ENCODE measurements around the gene KLF13. TPM values are rescaled to one million over a fixed set of nuclear protein-coding genes. Genes with fewer than 3 reads are reported as not detected.

Gene KLF13
- total RNA-seq, 1 experiment from 2014 or later: 32.9 TPM

- Histone ChIP-seq H3K4me3 (ENCODE audit: low read length) (peak overlapping the region; percentile 47; the same call in 1 of the 2 replicates), H3K9ac (ENCODE audit: low read length) (peak overlapping the region; percentile 54; the same call in 1 of the 2 replicates), H2AFZ (ENCODE audit: low read length) (no peak overlapping the region), H3K9me3 (ENCODE audit: low read length) (no peaks in the 10 kb centered on the region), H3K27ac (ENCODE audit: low read length) (peak overlapping the region; percentile 89), H3K4me2 (ENCODE audit: low read depth, low read length, poor library complexity, severe bottlenecking) (peak overlapping the region; percentile 71), H3K4me1 (ENCODE audit: low read length) (peaks cover 98% of the 10 kb centered on the region), H3K79me2 (ENCODE audit: low read length) (peaks cover 91% of the 10 kb centered on the region), H3K9me2 (replicated peaks; ENCODE audit: insufficient read depth, low read length) (no peaks in the 10 kb centered on the region), H4K20me1 (ENCODE audit: insufficient read depth, low read depth, low read length) (peaks cover 44% of the 10 kb centered on the region; the same call in 1 of the 2 replicates), H3K27me3 (ENCODE audit: low read length) (no peaks in the 10 kb centered on the region), H3K36me3 (ENCODE audit: insufficient read depth, low read length) (no peaks in the 10 kb centered on the region)
- no peak for DNase-seq
Observed at GRCh38 chr15:31336593-31337295, 10.1 kb downstream of the KLF13 start.

GRCh38 chr15:31337352-31338031, 10.9 kb downstream of the KLF13 start:
- Histone ChIP-seq H3K4me2 (ENCODE audit: low read depth, low read length, poor library complexity, severe bottlenecking) (peak overlapping the region; percentile 71), H3K9me2 (replicated peaks; ENCODE audit: insufficient read depth, low read length) (no peaks in the 10 kb centered on the region), H3K27ac (ENCODE audit: low read length) (peak overlapping the region; percentile 89), H3K9me3 (ENCODE audit: low read length) (no peaks in the 10 kb centered on the region), H4K20me1 (ENCODE audit: insufficient read depth, low read depth, low read length) (peaks cover 49% of the 10 kb centered on the region; the same call in 1 of the 2 replicates), H3K79me2 (ENCODE audit: low read length) (peaks cover 91% of the 10 kb centered on the region), H3K9ac (ENCODE audit: low read length) (peak overlapping the region; percentile 54; the same call in 1 of the 2 replicates), H3K4me3 (ENCODE audit: low read length) (peak overlapping the region; percentile 47; the same call in 1 of the 2 replicates), H2AFZ (ENCODE audit: low read length) (no peak overlapping the region), H3K4me1 (ENCODE audit: low read length) (peaks cover 98% of the 10 kb centered on the region), H3K36me3 (ENCODE audit: insufficient read depth, low read length) (no peaks in the 10 kb centered on the region), H3K27me3 (ENCODE audit: low read length) (no peaks in the 10 kb centered on the region)
- DNase-seq: no peak

- H3K27me3 ChIP-seq (ENCODE audit: low read length): no peaks in the 10 kb centered on the region
- H3K4me1 ChIP-seq (ENCODE audit: low read length): peaks cover 98% of the 10 kb centered on the region
- no peaks in the 10 kb centered on the region for H3K9me3 ChIP-seq (ENCODE audit: low read length)
- peak overlapping the region; percentile 47 for H3K4me3 ChIP-seq (ENCODE audit: low read length)
- H2AFZ ChIP-seq (ENCODE audit: low read length): no peak overlapping the region
- peaks cover 89% of the 10 kb centered on the region for H3K79me2 ChIP-seq (ENCODE audit: low read length)
- H3K4me2 ChIP-seq (ENCODE audit: low read depth, low read length, poor library complexity, severe bottlenecking): peak overlapping the region; percentile 71
- peak overlapping the region; percentile 54 for H3K9ac ChIP-seq (ENCODE audit: low read length)
- H3K9me2 ChIP-seq (replicated peaks; ENCODE audit: insufficient read depth, low read length): no peaks in the 10 kb centered on the region
- peaks cover 56% of the 10 kb centered on the region; the same call in 1 of the 2 replicates for H4K20me1 ChIP-seq (ENCODE audit: insufficient read depth, low read depth, low read length)
- peak overlapping the region; percentile 89 for H3K27ac ChIP-seq (ENCODE audit: low read length)
- peak; percentile 83 for DNase-seq
- H3K36me3 ChIP-seq (ENCODE audit: insufficient read depth, low read length): no peaks in the 10 kb centered on the region
Observed at GRCh38 chr15:31338318-31338878, 11.8 kb downstream of the KLF13 start.

DNA sequence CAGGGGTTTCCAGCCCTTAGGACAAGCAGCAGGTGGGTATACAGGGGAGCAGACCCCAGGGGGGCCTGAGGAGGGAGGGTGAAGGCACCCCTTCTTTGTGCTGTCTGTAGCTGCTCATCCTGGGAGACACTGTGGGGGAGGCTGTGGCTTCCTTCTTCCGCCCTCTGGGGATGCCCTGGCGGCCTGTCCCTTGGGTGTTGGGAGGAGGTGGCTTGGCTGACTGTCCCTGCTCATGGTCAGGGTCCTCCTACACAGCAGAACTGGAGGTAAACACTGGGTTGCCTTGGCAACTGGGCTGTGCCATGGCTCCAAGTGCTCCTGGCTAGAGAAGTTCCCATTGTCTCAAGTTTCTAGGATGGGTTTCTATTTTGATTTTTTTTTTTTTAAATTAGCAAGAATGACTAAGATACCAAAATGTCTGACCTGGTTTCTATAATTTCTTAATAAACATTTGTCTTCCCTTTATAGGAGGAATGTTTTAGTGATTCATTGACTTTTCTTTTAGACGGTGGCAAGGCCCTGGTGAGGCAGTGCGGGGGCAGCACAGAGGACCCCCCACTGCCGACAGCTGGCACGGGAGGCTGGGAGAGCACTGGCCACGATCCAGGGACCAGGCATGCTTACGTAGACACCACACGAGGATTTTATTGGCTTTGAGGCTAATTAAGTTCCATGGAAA, 12.4 kb downstream of the KLF13 start:
- Histone ChIP-seq H2AFZ (ENCODE audit: low read length) (no peak overlapping the region), H3K9me3 (ENCODE audit: low read length) (no peaks in the 10 kb centered on the region), H3K79me2 (ENCODE audit: low read length) (peaks cover 89% of the 10 kb centered on the region), H3K36me3 (ENCODE audit: insufficient read depth, low read length) (no peaks in the 10 kb centered on the region), H3K4me3 (ENCODE audit: low read length) (peak overlapping the region; percentile 47), H4K20me1 (ENCODE audit: insufficient read depth, low read depth, low read length) (peaks cover 61% of the 10 kb centered on the region; the same call in 1 of the 2 replicates), H3K9ac (ENCODE audit: low read length) (peak overlapping the region; percentile 54), H3K27me3 (ENCODE audit: low read length) (no peaks in the 10 kb centered on the region), H3K4me2 (ENCODE audit: low read depth, low read length, poor library complexity, severe bottlenecking) (peak overlapping the region; percentile 71), H3K4me1 (ENCODE audit: low read length) (peaks cover 98% of the 10 kb centered on the region), H3K9me2 (replicated peaks; ENCODE audit: insufficient read depth, low read length) (no peaks in the 10 kb centered on the region), H3K27ac (ENCODE audit: low read length) (peak overlapping the region; percentile 89)
- peak; percentile 66 for DNase-seq

DNA sequence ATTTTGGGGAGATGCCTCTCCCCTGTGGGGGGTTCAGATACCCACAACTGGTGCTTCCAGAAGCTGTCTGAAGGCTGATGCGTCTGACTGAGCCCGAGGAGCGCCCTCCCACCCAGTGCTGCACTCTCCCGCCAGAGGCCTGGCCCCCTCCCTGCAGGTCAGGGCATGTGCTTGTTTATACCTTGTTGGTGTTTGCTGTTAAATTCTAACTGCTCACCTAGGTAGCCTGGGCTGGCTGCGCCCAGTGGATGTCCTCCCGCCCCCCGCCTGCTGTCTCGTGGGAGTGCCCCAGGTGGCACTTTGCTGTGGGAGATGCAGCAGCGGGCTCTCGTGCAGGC, 12.9 kb downstream of the KLF13 start:
- Histone ChIP-seq H3K4me1 (ENCODE audit: low read length) (peaks cover 100% of the 10 kb centered on the region), H3K4me3 (ENCODE audit: low read length) (peak overlapping the region; percentile 47), H4K20me1 (ENCODE audit: insufficient read depth, low read depth, low read length) (peaks cover 63% of the 10 kb centered on the region; the same call in 1 of the 2 replicates), H3K9ac (ENCODE audit: low read length) (peak overlapping the region; percentile 54), H3K9me3 (ENCODE audit: low read length) (no peaks in the 10 kb centered on the region), H3K79me2 (ENCODE audit: low read length) (peaks cover 91% of the 10 kb centered on the region), H3K9me2 (replicated peaks; ENCODE audit: insufficient read depth, low read length) (no peaks in the 10 kb centered on the region), H3K36me3 (ENCODE audit: insufficient read depth, low read length) (no peaks in the 10 kb centered on the region), H3K27me3 (ENCODE audit: low read length) (no peaks in the 10 kb centered on the region), H3K4me2 (ENCODE audit: low read depth, low read length, poor library complexity, severe bottlenecking) (peak overlapping the region; percentile 71), H3K27ac (ENCODE audit: low read length) (peak overlapping the region; percentile 89), H2AFZ (ENCODE audit: low read length) (no peak overlapping the region)
- no peak for DNase-seq

- Histone ChIP-seq H3K27ac (ENCODE audit: low read length) (peak overlapping the region; percentile 89), H3K4me1 (ENCODE audit: low read length) (peaks cover 100% of the 10 kb centered on the region), H3K27me3 (ENCODE audit: low read length) (no peaks in the 10 kb centered on the region), H3K9me3 (ENCODE audit: low read length) (no peaks in the 10 kb centered on the region), H3K4me3 (ENCODE audit: low read length) (no peak overlapping the region; the same call in 1 of the 2 replicates), H2AFZ (ENCODE audit: low read length) (no peak overlapping the region), H3K36me3 (ENCODE audit: insufficient read depth, low read length) (no peaks in the 10 kb centered on the region), H3K9me2 (replicated peaks; ENCODE audit: insufficient read depth, low read length) (no peaks in the 10 kb centered on the region), H4K20me1 (ENCODE audit: insufficient read depth, low read depth, low read length) (peaks cover 68% of the 10 kb centered on the region; the same call in 1 of the 2 replicates), H3K79me2 (ENCODE audit: low read length) (peaks cover 91% of the 10 kb centered on the region), H3K4me2 (ENCODE audit: low read depth, low read length, poor library complexity, severe bottlenecking) (peak overlapping the region; percentile 71), H3K9ac (ENCODE audit: low read length) (peak overlapping the region; percentile 54)
- no peak for DNase-seq
Observed at GRCh38 chr15:31340047-31340446, 13.4 kb downstream of the KLF13 start.

DNA sequence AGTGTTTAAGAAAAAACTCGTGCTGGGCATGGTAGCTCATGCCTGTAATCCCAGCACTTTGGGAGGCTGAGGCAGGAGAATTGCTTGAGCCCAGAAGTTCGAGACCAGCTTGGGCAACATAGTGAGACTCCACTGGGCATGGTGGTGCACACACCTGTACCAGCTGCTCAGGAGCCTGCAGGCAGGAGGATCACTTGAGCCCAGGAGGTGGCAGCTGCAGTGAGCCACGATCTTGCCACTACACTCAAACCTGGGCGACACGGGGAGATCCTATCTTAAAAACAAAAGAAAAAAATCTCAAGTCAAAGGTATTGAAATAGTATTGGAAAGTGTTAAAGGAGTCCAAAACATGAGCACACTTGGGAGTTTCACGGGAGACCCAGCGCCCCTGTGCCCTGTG, 14.0 kb downstream of the KLF13 start:
- no peaks in the 10 kb centered on the region for H3K9me3 ChIP-seq (ENCODE audit: low read length)
- no peak overlapping the region for H2AFZ ChIP-seq (ENCODE audit: low read length)
- H3K4me2 ChIP-seq (ENCODE audit: low read depth, low read length, poor library complexity, severe bottlenecking): peak overlapping the region; percentile 71
- H3K36me3 ChIP-seq (ENCODE audit: insufficient read depth, low read length): no peaks in the 10 kb centered on the region
- peaks cover 93% of the 10 kb centered on the region for H3K79me2 ChIP-seq (ENCODE audit: low read length)
- H3K4me3 ChIP-seq (ENCODE audit: low read length): no peak overlapping the region; the same call in 1 of the 2 replicates
- peaks cover 70% of the 10 kb centered on the region; the same call in 1 of the 2 replicates for H4K20me1 ChIP-seq (ENCODE audit: insufficient read depth, low read depth, low read length)
- H3K27ac ChIP-seq (ENCODE audit: low read length): peak overlapping the region; percentile 89
- H3K9me2 ChIP-seq (replicated peaks; ENCODE audit: insufficient read depth, low read length): no peaks in the 10 kb centered on the region
- H3K27me3 ChIP-seq (ENCODE audit: low read length): no peaks in the 10 kb centered on the region
- no peak for DNase-seq
- peaks cover 100% of the 10 kb centered on the region for H3K4me1 ChIP-seq (ENCODE audit: low read length)
- peak overlapping the region; percentile 54; the same call in 1 of the 2 replicates for H3K9ac ChIP-seq (ENCODE audit: low read length)

Measured in Karpas-422 (cell line).